ENCODE data around the gene PSME3IP1.
"Not testable (repeated sequence)": the region's sequence is repeated elsewhere in the genome, so short reads cannot be mapped to it uniquely, and the experiment has no call there.

The PSME3IP1 gene

GRCh38 chr16:57191056-57191571, 5.3 kb upstream of the PSME3IP1 start:
- peaks cover 15 to 47% (median 24%) of the 10 kb centered on the region in 10 experiments for H3K4me1 ChIP-seq
- peaks cover 30 to 96% (median 61%) of the 10 kb centered on the region in 11 experiments; a peak in 18 of 22 replicates for H4K20me1 ChIP-seq
- H3K4me3 ChIP-seq, result no peak overlapping the region
- H3K27ac ChIP-seq, result no peak overlapping the region
- H3K4me2 ChIP-seq, result peak overlapping the region in 2 of 11 experiments; percentile 38 to 48; a peak in 2 of 22 replicates
- no peak for TF ChIP-seq Cebpa-rat (IDR thresholded peaks at IDR 0.05)
- peaks cover 4 to 34% (median 23%) of the 10 kb centered on the region in 11 experiments; a peak in 16 of 22 replicates for H3K36me3 ChIP-seq
- H3K9ac ChIP-seq, result no peak overlapping the region; a peak in 1 of 22 replicates
- H3K9me3 ChIP-seq (replicated peaks in 1 of 11), result no peaks in the 10 kb centered on the region
- no peaks in the 10 kb centered on the region for H3K27me3 ChIP-seq

- Histone ChIP-seq H3K4me2 (0 out of 22 replicates have a peak overlapping the region, but pooled peaks of 1 of the 11 experiments have one; percentile 12), H3K27ac (no peak overlapping the region), H3K9ac (peak overlapping the region in 1 of 11 experiments; percentile 24; a peak in 1 of 22 replicates), H3K9me3 (replicated peaks in 1 of 11) (no peaks in the 10 kb centered on the region), H3K27me3 (no peaks in the 10 kb centered on the region), H3K4me3 (no peak overlapping the region), H3K36me3 (peaks cover 4 to 26% (median 17%) of the 10 kb centered on the region in 11 experiments; a peak in 15 of 22 replicates), H3K4me1 (peaks cover 15 to 47% (median 24%) of the 10 kb centered on the region in 10 experiments), H4K20me1 (peaks cover 30 to 86% (median 56%) of the 10 kb centered on the region in 11 experiments; a peak in 18 of 22 replicates)
- no peak for TF ChIP-seq Cebpa-rat (IDR thresholded peaks at IDR 0.05)
Measured at GRCh38 chr16:57190136-57190535, 4.3 kb upstream of the PSME3IP1 start.

- H4K20me1 ChIP-seq, result peaks cover 28 to 80% (median 55%) of the 10 kb centered on the region in 11 experiments; a peak in 18 of 22 replicates
Measured at GRCh38 chr16:57189527-57189926, 3.7 kb upstream of the PSME3IP1 start.

GRCh38 chr16:57188711-57189002, 2.8 kb upstream of the PSME3IP1 start:
- Histone ChIP-seq H3K27me3 (no peaks in the 10 kb centered on the region), H3K4me1 (peaks cover 25 to 61% (median 38%) of the 10 kb centered on the region in 10 experiments), H3K9me3 (replicated peaks in 1 of 11) (no peaks in the 10 kb centered on the region), H3K27ac (no peak overlapping the region), H3K4me3 (no peak overlapping the region), H3K4me2 (peak overlapping the region; percentile 77 to 99 (median 92); a peak in 21 of 22 replicates), H3K36me3 (peaks cover 4 to 25% (median 15%) of the 10 kb centered on the region in 11 experiments; a peak in 15 of 22 replicates), H3K9ac (0 out of 22 replicates have a peak overlapping the region, but pooled peaks of 1 of the 11 experiments have one; percentile 13), H4K20me1 (peaks cover 26 to 71% (median 53%) of the 10 kb centered on the region in 11 experiments; a peak in 18 of 22 replicates)
- no peak for TF ChIP-seq Cebpa-rat (IDR thresholded peaks at IDR 0.05)

More at GRCh38 chr16:57189527-57189926, 3.7 kb upstream of the PSME3IP1 start:
- not testable (repeated sequence) for H3K4me3 ChIP-seq; H3K9ac ChIP-seq; H3K27ac ChIP-seq; H3K4me2 ChIP-seq; H3K9me3 ChIP-seq (replicated peaks in 1 of 11); H3K27me3 ChIP-seq
- peaks cover 4 to 26% (median 16%) of the 10 kb centered on the region in 11 experiments; a peak in 15 of 22 replicates for H3K36me3 ChIP-seq
- H3K4me1 ChIP-seq, result peaks cover 21 to 52% (median 29%) of the 10 kb centered on the region in 10 experiments

- H3K27me3 ChIP-seq; H3K9me3 ChIP-seq (replicated peaks in 1 of 11): not testable (repeated sequence)
- Histone ChIP-seq H3K4me1 (peaks cover 26 to 66% (median 42%) of the 10 kb centered on the region in 10 experiments), H3K27ac (peak overlapping the region in 4 of 11 experiments; percentile 90 to 97 (median 93); a peak in 4 of 22 replicates), H4K20me1 (peaks cover 23 to 66% (median 47%) of the 10 kb centered on the region in 11 experiments; a peak in 18 of 22 replicates), H3K4me3 (peak overlapping the region; percentile 79 to 99 (median 87)), H3K36me3 (peaks cover 4 to 19% (median 11%) of the 10 kb centered on the region in 11 experiments; a peak in 15 of 22 replicates), H3K9ac (peak overlapping the region; percentile 87 to 98 (median 93); a peak in 21 of 22 replicates), H3K4me2 (peak overlapping the region; percentile 77 to 99 (median 92))
Measured at GRCh38 chr16:57187902-57188710, 2.3 kb upstream of the PSME3IP1 start.

- TF ChIP-seq Cebpa-rat (IDR thresholded peaks at IDR 0.05), result no peak
- peak overlapping the region; percentile 79 to 99 (median 87) for H3K4me3 ChIP-seq
- H3K27me3 ChIP-seq, result no peaks in the 10 kb centered on the region
- peak overlapping the region; percentile 77 to 99 (median 92) for H3K4me2 ChIP-seq
- H3K9me3 ChIP-seq (replicated peaks in 1 of 11), result no peaks in the 10 kb centered on the region
- H3K9ac ChIP-seq, result peak overlapping the region; percentile 87 to 98 (median 93)
- H3K27ac ChIP-seq, result peak overlapping the region; percentile 87 to 97 (median 90)
- peaks cover 22 to 59% (median 42%) of the 10 kb centered on the region in 10 experiments for H3K4me1 ChIP-seq
- H3K36me3 ChIP-seq, result peaks cover 4 to 16% (median 11%) of the 10 kb centered on the region in 11 experiments; a peak in 15 of 22 replicates
- H4K20me1 ChIP-seq, result peaks cover 14 to 57% (median 41%) of the 10 kb centered on the region in 11 experiments; a peak in 18 of 22 replicates
Measured at GRCh38 chr16:57186872-57187854, 1.3 kb upstream of the PSME3IP1 start.

- Histone ChIP-seq H3K9me3 (replicated peaks in 1 of 11) (no peaks in the 10 kb centered on the region), H3K4me2 (peak overlapping the region; percentile 87 to 99 (median 91)), H3K27me3 (no peaks in the 10 kb centered on the region), H3K36me3 (peaks cover 4 to 24% (median 11%) of the 10 kb centered on the region in 11 experiments; a peak in 16 of 22 replicates), H3K4me1 (peaks cover 22 to 46% (median 36%) of the 10 kb centered on the region in 10 experiments), H3K4me3 (peak overlapping the region; percentile 83 to 99 (median 88)), H3K9ac (peak overlapping the region; percentile 89 to 98 (median 93)), H4K20me1 (peaks cover 16 to 54% (median 32%) of the 10 kb centered on the region in 11 experiments; a peak in 19 of 22 replicates), H3K27ac (peak overlapping the region; percentile 79 to 97 (median 91))
- TF ChIP-seq Cebpa-rat (IDR thresholded peaks at IDR 0.05), result no peak
Measured at GRCh38 chr16:57185446-57185944, 344 bp downstream of the PSME3IP1 start.
